HG03039 (cell line): Measurements from ENCODE around the gene ENOX2.
A peak's percentile ranks its signal among the peaks of the same experiment; 100 is the strongest.
"Not testable (repeated sequence)": the region's sequence is repeated elsewhere in the genome, so short reads cannot be mapped to it uniquely, and the experiment has no call there.

ENCODE experiments used
- ATAC-seq: cut with Tn5 transposase; IDR thresholded peaks from one replicate; pipeline ENCODE4 v1.9.1; 2021; ENCODE audit warnings: mild to moderate bottlenecking, moderate library complexity; ENCODE audit not compliant: unreplicated experiment

The ENOX2 gene

GRCh38 chrX:130902783-130903613, at the start of gene ENOX2:
Gene ENOX2 (minus strand): TSS chrX:130903209. CDS start chrX:130703216, 199,993 bp downstream.
- peak; percentile 98 for ATAC-seq

- peak; percentile 92 for ATAC-seq
Observed at GRCh38 chrX:130952266-130953043, 49.4 kb upstream of the ENOX2 start.

GRCh38 chrX:130944230-130944629, 41.2 kb upstream of the ENOX2 start:
- ATAC-seq = no peak

- no peak for ATAC-seq
Observed at GRCh38 chrX:130937101-130937500, 34.1 kb upstream of the ENOX2 start.

- no peak for ATAC-seq
Observed at GRCh38 chrX:130933358-130933757, 30.3 kb upstream of the ENOX2 start.

GRCh38 chrX:130920405-130920804, 17.4 kb upstream of the ENOX2 start:
- not testable (repeated sequence) for ATAC-seq

- ATAC-seq = not testable (repeated sequence)
Observed at GRCh38 chrX:130919676-130920075, 16.7 kb upstream of the ENOX2 start.

GRCh38 chrX:130918498-130918897, 15.5 kb upstream of the ENOX2 start:
- ATAC-seq = not testable (repeated sequence)

GRCh38 chrX:130916636-130917422, 13.8 kb upstream of the ENOX2 start:
- ATAC-seq = no peak

- ATAC-seq = no peak
Observed at GRCh38 chrX:130915302-130915701, 12.3 kb upstream of the ENOX2 start.

GRCh38 chrX:130909469-130910136, 6.6 kb upstream of the ENOX2 start:
- ATAC-seq = no peak

- ATAC-seq = no peak
Observed at GRCh38 chrX:130906776-130907175, 3.8 kb upstream of the ENOX2 start.

GRCh38 chrX:130902446-130902782, 595 bp downstream of the ENOX2 start:
- no peak for ATAC-seq

- ATAC-seq = no peak
Observed at GRCh38 chrX:130896802-130897501, 6.1 kb downstream of the ENOX2 start.

GRCh38 chrX:130896026-130896425, 7.0 kb downstream of the ENOX2 start:
- ATAC-seq = no peak

GRCh38 chrX:130895299-130895698, 7.7 kb downstream of the ENOX2 start:
- ATAC-seq = no peak

GRCh38 chrX:130893356-130894085, 9.5 kb downstream of the ENOX2 start:
- ATAC-seq = no peak

GRCh38 chrX:130887376-130887775, 15.6 kb downstream of the ENOX2 start:
- ATAC-seq = no peak

- ATAC-seq = no peak
Observed at GRCh38 chrX:130885996-130886395, 17.0 kb downstream of the ENOX2 start.
